HG02759 (cell line): ENCODE measurements around the gene RNF224.

Experiments used
- ATAC-seq: cut with Tn5 transposase; IDR thresholded peaks from one replicate; pipeline ENCODE4 v1.9.1; 2021; ENCODE audit warnings: mild to moderate bottlenecking, moderate library complexity; ENCODE audit not compliant: unreplicated experiment

Gene RNF224

GRCh38 chr9:137225699-137226331, 1.5 kb upstream of the RNF224 start:
- ATAC-seq = no peak

GRCh38 chr9:137226338-137227053, 806 bp upstream of the RNF224 start:
- ATAC-seq = no peak

- ATAC-seq = no peak
These were observed 677 bp downstream of the RNF224 start for GRCh38 chr9:137227853-137228505.

GRCh38 chr9:137228506-137228967, 1.2 kb downstream of the RNF224 start:
- no peak for ATAC-seq

- no peak for ATAC-seq
These were observed 1.9 kb downstream of the RNF224 start for GRCh38 chr9:137228968-137229896.

GRCh38 chr9:137229903-137230704, 2.8 kb downstream of the RNF224 start:
- no peak for ATAC-seq

- no peak for ATAC-seq
These were observed 3.5 kb downstream of the RNF224 start, which contains the start of gene SLC34A3 for GRCh38 chr9:137230705-137231371. SLC34A3 (plus strand) TSS chr9:137230901; CDS start chr9:137231703, 802 bp downstream.

- no peak for ATAC-seq
These were observed 4.2 kb downstream of the RNF224 start for GRCh38 chr9:137231372-137232039.

- no peak for ATAC-seq
These were observed 4.8 kb downstream of the RNF224 start for GRCh38 chr9:137232101-137232500.

- ATAC-seq = no peak
These were observed 5.2 kb downstream of the RNF224 start for GRCh38 chr9:137232510-137232909.

- no peak for ATAC-seq
These were observed 6.1 kb downstream of the RNF224 start for GRCh38 chr9:137233143-137233980.

GRCh38 chr9:137234055-137234697, 6.9 kb downstream of the RNF224 start:
- no peak for ATAC-seq

- no peak for ATAC-seq
These were observed 7.6 kb downstream of the RNF224 start for GRCh38 chr9:137234758-137235423.

GRCh38 chr9:137235424-137236237, 8.3 kb downstream of the RNF224 start:
- no peak for ATAC-seq

- no peak for ATAC-seq
These were observed 9.1 kb downstream of the RNF224 start for GRCh38 chr9:137236238-137236935.
